Iris pigment epithelial cell (primary cell): Measurements from ENCODE around the gene PDS5B.
"Not testable (repeated sequence)": the region's sequence is repeated elsewhere in the genome, so short reads cannot be mapped to it uniquely, and the experiment has no call there.

Source experiments
- DNase-seq: peaks from one replicate; pipeline ENCODE4 v3.0.0-alpha.2; 2011; ENCODE audit warnings: low read depth

The PDS5B gene, protein sequence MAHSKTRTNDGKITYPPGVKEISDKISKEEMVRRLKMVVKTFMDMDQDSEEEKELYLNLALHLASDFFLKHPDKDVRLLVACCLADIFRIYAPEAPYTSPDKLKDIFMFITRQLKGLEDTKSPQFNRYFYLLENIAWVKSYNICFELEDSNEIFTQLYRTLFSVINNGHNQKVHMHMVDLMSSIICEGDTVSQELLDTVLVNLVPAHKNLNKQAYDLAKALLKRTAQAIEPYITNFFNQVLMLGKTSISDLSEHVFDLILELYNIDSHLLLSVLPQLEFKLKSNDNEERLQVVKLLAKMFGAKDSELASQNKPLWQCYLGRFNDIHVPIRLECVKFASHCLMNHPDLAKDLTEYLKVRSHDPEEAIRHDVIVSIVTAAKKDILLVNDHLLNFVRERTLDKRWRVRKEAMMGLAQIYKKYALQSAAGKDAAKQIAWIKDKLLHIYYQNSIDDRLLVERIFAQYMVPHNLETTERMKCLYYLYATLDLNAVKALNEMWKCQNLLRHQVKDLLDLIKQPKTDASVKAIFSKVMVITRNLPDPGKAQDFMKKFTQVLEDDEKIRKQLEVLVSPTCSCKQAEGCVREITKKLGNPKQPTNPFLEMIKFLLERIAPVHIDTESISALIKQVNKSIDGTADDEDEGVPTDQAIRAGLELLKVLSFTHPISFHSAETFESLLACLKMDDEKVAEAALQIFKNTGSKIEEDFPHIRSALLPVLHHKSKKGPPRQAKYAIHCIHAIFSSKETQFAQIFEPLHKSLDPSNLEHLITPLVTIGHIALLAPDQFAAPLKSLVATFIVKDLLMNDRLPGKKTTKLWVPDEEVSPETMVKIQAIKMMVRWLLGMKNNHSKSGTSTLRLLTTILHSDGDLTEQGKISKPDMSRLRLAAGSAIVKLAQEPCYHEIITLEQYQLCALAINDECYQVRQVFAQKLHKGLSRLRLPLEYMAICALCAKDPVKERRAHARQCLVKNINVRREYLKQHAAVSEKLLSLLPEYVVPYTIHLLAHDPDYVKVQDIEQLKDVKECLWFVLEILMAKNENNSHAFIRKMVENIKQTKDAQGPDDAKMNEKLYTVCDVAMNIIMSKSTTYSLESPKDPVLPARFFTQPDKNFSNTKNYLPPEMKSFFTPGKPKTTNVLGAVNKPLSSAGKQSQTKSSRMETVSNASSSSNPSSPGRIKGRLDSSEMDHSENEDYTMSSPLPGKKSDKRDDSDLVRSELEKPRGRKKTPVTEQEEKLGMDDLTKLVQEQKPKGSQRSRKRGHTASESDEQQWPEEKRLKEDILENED (N-terminal part only)

DNA sequence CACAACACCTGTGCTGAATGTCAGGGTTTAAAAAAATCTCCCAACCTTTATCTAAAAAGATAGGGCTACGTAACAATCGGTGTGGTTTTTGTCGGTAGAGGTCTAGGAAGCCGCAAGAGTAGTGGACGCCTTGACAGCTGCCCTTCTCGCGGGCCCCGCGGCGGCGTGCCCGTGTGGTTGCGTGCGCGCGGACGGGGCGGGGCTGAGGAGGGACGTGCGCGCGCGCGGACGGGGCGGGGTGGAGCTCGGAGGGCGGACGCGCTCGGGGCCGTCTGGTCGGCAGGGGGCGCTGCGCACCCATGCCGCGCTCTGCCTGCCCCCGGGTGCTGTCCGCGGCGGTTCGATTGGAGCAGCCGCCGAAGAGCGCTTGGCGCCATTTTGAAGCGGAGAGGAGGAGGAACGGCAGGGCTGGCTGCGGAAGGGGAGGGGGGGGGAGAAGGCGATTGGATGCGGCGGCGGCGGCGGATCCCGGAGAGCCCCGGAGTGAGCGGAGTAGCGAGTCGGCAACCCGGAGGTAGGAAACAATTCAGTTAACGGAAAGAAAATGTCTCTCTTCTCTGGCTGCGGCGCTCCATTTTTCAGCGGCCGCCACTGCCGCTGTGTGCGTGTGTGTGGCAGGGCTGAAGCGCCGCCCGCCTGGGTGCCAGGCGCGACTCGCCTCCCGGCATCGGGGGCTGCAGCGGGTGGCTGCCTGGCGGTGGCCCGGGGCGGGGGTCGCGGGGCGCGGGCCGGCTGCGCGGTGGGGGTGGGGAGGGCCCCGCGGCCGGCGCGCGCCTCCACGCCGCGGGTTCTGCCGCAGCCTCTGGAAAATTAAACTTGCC is at the start of gene PDS5B:
Gene PDS5B, plus strand, starts transcription at position 373 of the 821 bp plus-strand sequence. CDS start 62,321 bp downstream, outside the sequence.
- peak; percentile 95 for DNase-seq

DNA sequence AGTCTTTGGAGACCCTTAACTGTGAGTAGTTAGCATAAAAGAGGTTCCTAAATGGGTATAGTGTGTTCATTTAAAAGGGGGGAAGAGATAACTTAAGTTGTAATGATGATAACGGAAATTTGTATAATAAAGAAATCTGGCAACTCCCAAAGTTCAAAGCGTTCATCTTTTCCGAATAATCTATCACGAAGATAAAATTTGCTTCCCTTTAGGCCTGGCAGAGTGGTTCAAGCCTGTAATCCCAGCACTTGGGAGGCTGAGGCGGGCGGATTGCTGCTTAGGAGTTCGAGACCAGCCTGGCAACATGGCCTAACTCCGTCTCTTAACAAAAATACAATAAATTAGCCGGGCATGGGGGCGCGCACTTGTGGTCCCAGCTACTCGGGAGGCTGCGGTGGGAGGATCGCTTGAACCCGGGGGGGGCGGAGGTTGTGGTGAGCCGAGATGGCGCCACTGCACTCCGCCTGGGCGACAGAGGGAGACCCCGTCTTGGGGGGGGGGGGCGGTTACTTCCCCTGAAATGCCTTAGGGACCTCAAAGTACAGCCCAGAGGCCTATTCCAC is 48.6 kb upstream of the PDS5B start:
- peak; percentile 9 for DNase-seq

DNA sequence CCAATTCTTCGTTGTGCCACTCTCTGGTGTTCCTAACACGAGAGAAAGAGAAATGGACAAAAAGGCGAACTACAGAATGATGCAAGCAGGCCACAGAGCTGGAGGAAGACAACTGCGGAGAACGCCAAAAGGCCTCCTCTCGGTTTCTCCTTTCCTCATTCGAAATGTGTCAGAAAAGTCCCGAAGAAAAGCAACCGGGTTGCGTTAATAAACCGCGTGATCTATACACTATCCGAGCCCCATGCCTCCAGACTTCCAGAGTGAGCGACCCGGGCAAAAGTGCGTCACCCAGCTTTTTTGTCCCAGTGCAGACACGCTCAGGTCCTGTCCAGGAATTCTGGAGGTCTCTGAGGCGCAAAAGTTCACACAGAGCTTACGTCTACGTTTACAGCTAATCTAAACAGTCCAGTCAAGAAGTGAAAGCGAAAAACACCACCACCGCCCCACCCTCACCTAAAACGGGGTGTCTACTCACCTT is 48.1 kb upstream of the PDS5B start:
- peak; percentile 60 for DNase-seq

DNA sequence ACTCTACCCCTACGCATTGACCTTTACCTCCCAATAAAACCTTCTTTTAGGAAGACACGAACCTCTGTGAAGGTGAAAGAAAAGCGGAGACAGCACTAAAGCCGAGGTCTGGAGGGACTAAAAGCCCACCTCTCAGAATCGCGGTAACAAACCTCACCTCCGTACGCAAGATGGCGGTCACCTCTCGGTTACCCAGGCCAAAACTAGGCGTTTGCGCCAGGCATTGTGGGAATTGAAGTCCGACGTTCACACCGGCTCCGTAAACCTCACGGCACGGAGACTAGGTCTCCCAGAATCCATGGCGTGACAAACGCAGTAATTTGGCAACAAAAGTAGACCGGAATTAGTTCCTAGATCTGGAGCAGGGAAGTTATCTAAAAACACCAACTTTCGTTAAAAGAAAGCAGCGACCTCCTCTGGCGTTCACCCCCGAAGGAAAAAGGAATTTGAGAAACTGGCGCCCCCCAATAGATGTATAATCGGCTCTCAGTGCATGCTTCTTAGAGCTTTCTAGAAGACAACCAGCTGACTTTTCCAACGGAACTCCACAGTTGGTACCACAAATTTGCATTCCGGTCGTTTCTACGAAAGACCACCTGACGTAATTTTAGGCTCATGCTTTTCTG is 47.5 kb upstream of the PDS5B start, which contains the start of gene N4BP2L2:
Gene N4BP2L2, minus strand, starts transcription at position 175 of the 626 bp plus-strand sequence. CDS start 1,768 bp downstream, outside the sequence.
- DNase-seq, result peak; percentile 98

DNA sequence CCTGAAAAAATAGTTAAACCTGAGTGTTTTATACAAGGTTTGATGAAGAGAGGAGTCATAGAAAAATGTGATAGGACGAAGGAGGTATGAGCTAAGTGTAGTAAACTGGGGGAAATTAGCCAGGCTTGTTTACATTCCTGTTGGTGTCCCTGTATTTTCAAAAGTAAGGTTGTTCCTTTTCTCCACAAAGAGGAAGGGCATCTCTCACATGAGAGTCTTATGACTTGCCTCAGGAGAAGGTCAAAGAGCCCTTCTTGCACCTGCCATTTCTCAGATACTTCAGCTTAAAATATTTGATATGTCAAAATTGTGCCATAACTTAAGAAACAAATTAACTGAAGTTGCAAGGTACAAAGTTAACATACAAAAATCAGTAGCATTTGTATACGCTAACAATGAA is 44.0 kb upstream of the PDS5B start:
- DNase-seq, result no peak

DNA sequence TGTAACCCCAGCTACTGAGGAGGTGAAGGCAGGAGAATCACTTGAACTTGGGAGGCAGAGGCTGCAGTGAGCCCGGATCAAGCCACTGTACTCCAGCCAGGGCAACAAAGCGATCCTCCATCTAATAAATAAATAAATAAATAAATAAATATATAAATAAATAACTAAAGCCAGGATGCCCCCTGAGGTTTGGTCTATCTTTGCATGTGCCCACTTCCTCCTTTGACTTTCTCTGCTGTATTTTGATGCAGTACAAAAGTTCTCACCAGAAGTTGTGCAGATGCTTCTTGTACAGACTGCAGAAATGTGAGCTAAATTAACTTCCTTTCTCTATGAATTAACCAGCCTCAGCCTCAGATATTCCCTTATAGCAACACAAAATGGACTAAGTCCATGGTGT is 41.2 kb upstream of the PDS5B start:
- DNase-seq, result no peak

DNA sequence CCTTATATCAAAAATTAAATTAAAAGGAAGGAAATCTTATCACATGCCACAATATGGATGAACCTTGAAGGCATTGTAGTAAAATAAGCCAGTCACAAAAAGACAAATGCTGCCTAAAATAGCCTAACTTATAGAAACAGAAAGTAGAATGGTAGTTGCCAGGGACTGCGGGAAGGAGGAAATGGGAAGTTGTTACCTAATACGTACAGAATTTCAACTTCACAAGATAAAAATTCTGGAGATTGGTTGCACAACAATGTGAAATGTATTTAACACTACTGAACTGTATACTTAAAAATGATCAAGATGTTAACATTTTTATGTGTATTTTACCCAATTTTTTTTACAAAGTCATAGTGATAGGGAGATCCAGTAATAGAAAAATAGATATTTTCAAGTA is 37.4 kb upstream of the PDS5B start:
- DNase-seq, result peak; percentile 74

DNA sequence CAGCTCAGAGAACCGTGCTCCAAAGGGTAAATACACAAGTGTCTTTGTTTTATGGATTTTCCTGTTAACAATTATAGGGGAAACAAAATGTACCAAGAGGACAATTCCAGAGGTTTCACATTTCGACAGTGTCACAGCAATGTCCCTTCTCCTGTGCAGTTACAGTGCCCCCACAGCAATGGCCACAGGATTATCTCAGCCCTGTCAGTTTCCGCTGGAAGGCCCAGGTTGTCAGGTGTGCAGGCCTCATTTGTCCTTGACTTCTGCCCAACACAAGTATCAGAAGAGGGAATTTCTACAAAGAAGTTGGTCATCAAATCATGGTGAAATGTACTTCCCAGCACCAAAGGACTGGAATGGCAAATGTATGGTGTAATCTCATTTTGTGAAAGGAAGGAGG is 36.5 kb upstream of the PDS5B start:
- no peak for DNase-seq

DNA sequence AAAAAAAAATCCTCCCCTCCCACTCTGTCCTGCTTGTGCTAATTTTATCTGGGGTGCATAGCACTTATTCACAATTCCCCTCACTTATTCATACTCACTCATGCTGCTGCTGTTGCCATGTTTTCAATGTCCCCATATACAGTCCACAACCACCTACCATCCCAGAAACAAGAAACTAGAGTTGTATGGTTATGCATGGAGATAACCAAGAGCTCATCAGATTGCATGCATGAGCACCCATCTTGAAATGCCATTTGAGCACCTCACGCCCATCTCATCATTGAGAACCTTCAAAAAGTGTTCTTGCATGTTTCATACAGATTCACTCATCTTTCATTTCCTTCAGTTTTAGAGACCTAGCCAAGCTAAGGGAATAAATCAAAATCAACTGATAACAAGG is 32.5 kb upstream of the PDS5B start:
- no peak for DNase-seq

DNA sequence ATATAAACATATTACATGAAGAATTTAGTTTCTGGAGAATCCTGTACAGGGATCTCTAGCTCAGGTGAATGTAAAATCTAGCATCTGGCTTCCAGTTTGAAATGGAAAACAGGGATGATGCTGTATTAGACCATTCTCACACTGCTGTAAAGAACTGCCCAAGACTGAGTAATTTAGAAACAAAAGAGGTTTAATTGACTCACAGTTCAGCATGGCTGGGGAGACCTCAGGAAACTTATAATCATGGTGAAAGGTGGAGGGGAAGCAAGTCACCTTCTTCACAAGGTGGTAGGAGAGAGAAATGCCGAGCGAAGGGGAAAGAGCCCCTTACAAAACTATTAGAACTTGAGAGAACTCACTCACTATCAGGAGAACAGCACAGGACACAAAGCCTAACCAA is 30.6 kb upstream of the PDS5B start:
- DNase-seq, result no peak

DNA sequence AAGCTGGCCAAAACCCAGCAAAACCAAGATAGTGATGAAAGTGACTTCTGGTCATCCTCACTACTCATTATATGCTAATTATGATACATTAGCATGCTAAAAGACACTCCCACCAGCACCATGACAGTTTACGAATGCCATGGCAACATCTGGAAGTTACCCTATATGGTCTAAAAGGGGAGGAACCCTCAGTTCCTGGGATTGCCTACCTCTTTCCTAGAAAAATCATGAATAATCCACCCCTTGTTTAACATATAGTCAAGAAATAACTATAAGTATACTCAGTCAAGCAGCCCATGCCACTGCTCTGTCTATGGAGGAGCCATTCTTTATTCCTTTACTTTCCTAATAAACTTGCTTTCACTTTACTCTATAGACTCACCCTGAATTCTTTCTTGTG is 25.4 kb upstream of the PDS5B start:
- DNase-seq, result not testable (repeated sequence)

DNA sequence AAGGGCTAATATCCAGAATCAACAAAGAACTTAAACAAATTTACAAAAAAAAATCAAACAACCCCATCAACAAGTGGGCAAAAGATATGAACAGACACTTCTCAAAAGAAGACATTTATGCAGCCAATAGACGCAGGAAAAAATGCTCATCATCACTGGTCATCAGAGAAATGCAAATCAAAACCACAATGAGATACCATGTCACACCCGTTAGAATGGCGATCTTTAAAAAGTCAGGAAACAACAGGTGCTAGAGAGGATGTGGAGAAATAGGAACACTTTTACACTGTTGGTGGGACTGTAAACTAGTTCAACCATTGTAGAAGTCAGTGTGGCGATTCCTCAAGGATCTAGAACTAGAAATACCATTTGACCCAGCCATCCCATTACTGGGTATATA is 10.6 kb upstream of the PDS5B start:
- not testable (repeated sequence) for DNase-seq

DNA sequence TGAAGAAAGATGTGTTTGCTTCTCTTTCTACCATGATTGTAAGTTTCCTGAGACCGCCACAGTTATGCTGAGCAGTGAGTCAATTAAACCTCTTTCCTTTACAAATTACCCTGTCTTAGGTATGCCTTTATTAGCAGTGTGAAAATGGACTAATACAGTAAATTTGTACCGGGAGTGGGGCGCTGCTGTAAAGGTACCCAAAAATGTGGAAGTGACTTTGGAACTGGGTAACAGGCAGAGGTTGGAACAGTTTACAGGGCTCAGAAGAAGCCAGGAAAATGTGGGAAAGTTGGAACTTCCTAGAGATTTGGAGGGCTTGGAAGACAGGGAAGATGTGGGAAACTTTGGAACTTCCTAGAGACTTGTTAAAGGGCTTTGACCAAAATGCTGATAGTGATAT is 9.2 kb upstream of the PDS5B start:
- DNase-seq, result no peak

DNA sequence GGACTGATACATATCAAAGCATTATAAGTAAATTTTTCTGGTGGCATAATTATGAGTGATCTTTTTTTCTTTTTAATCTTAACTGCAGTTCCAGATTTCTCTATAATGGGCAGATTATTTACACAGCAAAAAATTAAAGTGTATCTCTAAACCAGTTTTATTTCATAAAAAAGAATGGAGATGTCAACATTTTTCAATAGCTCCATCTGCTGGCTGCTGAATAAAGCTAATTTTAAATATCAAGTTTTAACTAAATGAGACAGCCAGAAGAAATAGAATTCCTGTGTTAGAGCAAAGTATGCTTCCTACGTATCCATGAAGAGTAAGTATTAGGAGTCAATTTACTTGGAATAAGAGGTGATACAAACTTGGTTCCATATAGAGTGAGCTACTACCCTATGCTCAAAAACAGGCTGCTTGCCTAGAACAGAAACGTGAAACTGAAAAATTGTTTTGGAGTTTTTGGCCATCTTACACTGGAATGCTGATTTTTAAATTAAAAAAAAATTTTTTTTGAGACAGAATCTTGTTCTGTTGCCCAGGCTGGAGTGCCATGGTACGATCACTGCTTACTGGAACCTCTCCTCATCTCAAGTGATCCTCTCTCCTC is 5.0 kb upstream of the PDS5B start:
- peak; percentile 39 for DNase-seq

DNA sequence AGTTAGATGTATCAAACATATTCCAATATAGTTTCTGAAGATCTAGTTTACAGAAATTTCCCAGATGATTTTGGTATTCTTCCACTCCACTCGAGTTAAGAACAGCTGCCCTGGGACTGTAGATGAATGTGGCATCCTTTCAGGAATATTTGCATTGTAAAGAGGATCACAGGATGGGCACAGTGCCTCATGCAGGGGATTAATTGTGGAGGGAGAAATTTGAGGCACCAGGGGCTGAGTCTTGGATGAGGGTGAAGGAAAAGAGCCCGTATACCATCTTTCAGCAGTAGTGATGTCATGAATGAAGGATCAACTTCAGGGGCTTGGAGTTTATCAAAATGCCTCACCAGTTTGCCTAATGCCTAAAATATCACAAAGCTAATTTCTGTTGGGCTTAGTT is 4.0 kb upstream of the PDS5B start:
- DNase-seq, result no peak

DNA sequence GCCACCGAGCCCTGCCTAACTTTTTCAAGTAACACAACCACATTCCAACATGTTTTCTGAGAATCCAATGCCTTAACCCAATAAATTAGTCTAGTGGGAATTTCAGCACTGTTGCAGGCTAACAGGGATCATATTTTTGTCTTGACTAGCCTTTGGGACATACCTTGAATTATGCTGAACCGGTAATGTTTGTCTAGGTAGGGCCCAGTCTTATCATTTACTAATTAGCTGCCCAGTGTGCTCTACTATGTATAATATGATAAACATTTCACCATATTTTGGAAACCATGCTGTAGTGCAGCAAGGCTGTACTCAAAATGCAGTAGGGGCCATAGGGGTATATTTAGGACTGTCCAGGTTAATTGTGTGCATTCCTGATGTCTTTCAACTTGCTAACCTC is 3.3 kb upstream of the PDS5B start:
- DNase-seq, result no peak

DNA sequence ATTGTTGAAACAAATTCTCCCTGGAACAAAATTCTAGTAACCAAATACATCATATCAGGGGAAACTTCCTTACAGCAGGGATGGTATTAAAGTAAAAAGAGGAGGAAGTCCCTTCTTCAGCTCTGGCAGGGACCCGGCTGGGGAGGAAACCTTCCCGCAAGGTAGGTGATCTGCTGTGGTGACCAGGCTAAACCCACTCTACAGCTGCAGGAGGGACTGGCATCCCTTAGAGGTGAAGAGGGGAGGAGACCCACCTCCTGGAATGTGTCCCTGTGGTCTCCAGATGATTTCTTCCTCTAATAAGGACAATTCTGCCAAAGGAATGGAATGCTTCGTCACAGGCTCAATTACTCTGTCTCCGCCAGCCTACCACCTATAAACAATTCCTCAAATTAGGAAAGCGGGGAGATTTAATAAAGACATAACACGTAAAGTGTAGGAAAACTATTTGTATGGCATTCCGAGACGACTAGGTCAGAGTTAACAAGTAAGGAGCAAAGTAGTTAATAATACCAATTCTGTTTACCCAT is 637 bp upstream of the PDS5B start:
- no peak for DNase-seq

DNA sequence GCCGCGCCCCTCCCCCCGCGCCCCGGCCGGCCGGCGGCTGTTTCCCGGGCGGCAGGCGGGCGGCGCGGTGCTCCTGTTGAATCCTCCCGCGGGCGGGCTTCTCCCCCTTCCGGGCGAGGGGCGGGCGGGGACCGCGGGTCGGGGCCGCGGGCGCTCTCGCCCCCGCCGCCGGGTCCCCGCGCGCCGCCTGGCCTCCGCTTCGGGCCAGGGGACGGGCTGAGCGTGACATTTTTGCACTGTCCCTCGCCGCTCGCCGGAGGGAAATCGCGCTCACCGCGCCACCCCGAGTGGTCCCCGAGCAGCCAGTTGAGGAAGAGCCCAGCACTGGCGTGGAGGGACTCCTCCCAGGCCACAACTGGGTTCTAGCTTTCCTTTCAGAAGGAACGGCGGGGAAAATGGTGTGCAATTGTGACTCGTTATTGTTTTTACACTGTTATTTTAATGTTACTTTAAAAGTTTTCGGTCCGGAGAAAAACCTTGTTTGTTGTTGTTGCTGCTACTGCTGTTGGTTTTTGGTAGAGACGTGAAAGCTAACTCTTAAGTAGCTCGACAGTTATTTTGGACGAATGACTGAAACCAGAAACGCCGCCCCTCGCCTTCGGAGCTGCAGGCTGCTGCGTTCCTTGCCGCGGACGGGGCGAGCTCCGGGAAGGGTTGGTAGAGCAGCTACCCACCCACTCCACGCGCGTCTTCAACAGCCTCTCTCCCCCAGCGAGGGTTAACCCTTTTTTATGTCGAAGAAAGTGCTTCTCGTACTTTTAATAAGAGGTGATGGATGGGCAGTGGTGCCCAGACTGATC is 959 bp downstream of the PDS5B start:
- peak; percentile 76 for DNase-seq

DNA sequence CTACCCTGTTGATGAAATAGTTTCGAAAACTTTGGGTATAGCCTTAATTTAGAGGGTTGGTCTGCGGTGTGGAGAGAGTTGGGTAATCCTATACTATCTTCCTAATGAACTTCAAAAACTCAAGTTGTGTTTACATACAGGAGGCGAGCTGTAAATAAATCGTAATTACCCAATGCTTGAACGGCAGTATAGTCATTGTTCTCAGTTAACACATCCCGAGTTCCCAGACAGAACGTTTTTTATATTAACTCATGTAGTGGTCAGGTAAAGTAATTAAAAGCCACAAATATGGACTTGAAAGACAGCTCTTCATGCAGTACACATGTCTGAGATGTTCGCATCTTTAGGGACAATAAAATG is 1.5 kb downstream of the PDS5B start:
- DNase-seq, result peak; percentile 46
